Tibial artery (tissue), 4 donors: Measurements from ENCODE around the gene VWF.

Source experiments
- DNase-seq, 2 donors: peaks; one replicate each; pipeline ENCODE4 v3.0.0-alpha.2; 2019
- H3K27ac ChIP-seq, 2 donors: fragments of 200-600 bp; sonication (generic) in 1 of 2; 1 replicate in 1 of 2; 2 replicates in 1 of 2; pipeline ENCODE4 v1.5.1; 2018 to 2019; ENCODE audit warnings: mild to moderate bottlenecking in 1 of 2
- H3K27me3 ChIP-seq, 2 donors: fragments of 200-600 bp; sonication (generic) in 1 of 2; one replicate each; pipeline versions ENCODE4 v1.5.1 to v1.6.0; 2016 to 2019
- H3K36me3 ChIP-seq, 3 donors: fragments of 200-600 bp; sonication (generic) in 2 of 3; one replicate each; pipeline ENCODE4 v1.5.1; 2016 to 2019; ENCODE audit warnings: mild to moderate bottlenecking in 2 of 3
- H3K4me1 ChIP-seq, 4 donors: fragments of 200-600 bp; sonication (generic) in 2 of 4; 1 replicate in 3 of 4; 2 replicates in 1 of 4; pipeline ENCODE4 v1.5.1; 2016 to 2019
- H3K4me3 ChIP-seq, 2 donors: fragments of 200-600 bp; sonication (generic) in 1 of 2; 1 replicate in 1 of 2; 2 replicates in 1 of 2; pipeline ENCODE4 v1.5.1; 2018 to 2019; ENCODE audit warnings: mild to moderate bottlenecking in 2 of 2
- H3K9me3 ChIP-seq, 3 donors: fragments of 200-600 bp; sonication (generic) in 1 of 3; one replicate each; pipeline ENCODE4 v1.5.1; 2016 to 2019
- intact Hi-C: fragments of 100-400 bp; cut with DNase I; formaldehyde crosslinking; loops from one replicate; pipeline ENCODE4 v1.15.0; 2023; ENCODE audit warnings: low total_unique reads
- TF ChIP-seq, protein P1 (sequence below), 2 experiments: fragments of 200-600 bp in 1 of 2; fragments of 450-650 bp in 1 of 2; IDR thresholded peaks; one replicate each; pipeline ENCODE4 v1.5.1; 2017 to 2019; ENCODE audit warnings: antibody characterized with exemption in 2 of 2, mild to moderate bottlenecking in 1 of 2, moderate library complexity in 1 of 2

The VWF gene

DNA sequence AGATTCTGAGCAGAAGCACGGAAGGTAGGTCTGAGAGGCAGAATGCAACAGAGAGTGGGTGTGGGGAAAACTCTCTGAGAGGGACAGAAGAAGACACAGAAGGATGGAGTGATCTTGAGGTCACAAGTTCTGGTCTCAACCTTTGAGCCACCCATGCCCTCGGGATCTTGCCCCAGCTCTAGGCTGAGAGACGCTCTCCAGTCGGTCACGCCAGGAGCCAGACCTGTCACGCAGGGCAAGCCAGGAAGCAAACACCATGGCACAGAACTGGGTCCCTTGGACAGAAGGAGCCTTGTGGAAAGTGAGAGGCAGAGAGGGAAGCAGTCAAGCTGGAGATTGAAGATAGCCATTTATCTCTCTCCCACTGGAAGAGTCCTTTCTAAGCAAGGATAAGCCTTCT lies 79.0 kb downstream of the VWF start:
- no peaks in the 10 kb centered on the region for H3K36me3 ChIP-seq
- TF ChIP-seq, protein P1, sequence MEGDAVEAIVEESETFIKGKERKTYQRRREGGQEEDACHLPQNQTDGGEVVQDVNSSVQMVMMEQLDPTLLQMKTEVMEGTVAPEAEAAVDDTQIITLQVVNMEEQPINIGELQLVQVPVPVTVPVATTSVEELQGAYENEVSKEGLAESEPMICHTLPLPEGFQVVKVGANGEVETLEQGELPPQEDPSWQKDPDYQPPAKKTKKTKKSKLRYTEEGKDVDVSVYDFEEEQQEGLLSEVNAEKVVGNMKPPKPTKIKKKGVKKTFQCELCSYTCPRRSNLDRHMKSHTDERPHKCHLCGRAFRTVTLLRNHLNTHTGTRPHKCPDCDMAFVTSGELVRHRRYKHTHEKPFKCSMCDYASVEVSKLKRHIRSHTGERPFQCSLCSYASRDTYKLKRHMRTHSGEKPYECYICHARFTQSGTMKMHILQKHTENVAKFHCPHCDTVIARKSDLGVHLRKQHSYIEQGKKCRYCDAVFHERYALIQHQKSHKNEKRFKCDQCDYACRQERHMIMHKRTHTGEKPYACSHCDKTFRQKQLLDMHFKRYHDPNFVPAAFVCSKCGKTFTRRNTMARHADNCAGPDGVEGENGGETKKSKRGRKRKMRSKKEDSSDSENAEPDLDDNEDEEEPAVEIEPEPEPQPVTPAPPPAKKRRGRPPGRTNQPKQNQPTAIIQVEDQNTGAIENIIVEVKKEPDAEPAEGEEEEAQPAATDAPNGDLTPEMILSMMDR (IDR thresholded peaks at IDR 0.05), result no peak
- H3K27ac ChIP-seq, result no peak overlapping the region
- H3K4me1 ChIP-seq, result peaks cover 0 to 18% (median 10%) of the 10 kb centered on the region in 4 donors
- intact Hi-C loops, result no loop called here
- H3K27me3 ChIP-seq, result no peaks in the 10 kb centered on the region
- DNase-seq, result no peak
- no peak overlapping the region for H3K4me3 ChIP-seq
- H3K9me3 ChIP-seq, result no peaks in the 10 kb centered on the region

DNA sequence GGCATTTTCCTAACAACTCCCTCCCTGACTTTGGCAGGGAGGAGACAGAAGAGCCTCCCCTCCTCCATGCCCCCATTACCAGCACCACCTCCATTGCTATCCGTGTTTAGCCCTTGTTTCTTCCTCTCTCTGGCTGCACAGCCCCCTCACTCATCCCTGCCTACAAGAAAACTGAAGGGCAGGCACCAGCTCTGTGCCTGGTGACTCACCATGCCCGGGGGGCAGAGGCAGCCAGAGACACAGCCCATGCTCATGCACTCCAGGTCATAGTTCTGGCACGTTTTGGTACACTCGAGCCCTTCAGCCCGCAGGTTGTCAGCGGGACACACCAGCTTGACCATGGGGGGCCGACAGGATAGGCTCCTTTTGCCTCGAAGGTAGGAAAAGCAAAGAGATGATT lies 80.4 kb downstream of the VWF start:
- no peaks in the 10 kb centered on the region for H3K27me3 ChIP-seq
- TF ChIP-seq, protein P1 (IDR thresholded peaks at IDR 0.05), result no peak
- no peaks in the 10 kb centered on the region for H3K36me3 ChIP-seq
- no peak overlapping the region for H3K27ac ChIP-seq
- intact Hi-C loops, result no loop called here
- no peak overlapping the region for H3K4me3 ChIP-seq
- DNase-seq, result no peak
- peaks cover 0 to 4% (median 1%) of the 10 kb centered on the region in 4 donors for H3K4me1 ChIP-seq
- H3K9me3 ChIP-seq, result no peaks in the 10 kb centered on the region

DNA sequence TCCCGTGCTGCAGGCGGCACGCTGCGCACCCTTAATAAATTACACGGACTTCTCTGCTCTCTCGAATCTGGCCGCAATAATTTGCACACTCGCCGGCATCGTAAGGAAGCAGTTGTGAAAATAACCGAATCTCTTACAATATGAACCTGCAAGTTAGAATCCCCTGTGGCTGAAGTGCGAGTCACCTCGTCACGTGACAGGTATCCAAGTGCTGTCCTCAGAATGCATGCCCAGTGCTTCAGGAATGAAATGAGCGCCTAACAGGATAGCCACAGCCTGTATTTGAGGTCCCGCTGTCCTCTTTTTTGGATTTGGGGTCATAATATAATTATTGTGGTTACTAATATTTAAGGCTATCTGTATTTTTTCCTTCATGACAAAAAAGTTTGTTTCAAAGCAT lies 82.0 kb downstream of the VWF start:
- no peaks in the 10 kb centered on the region for H3K27me3 ChIP-seq
- H3K4me3 ChIP-seq, result no peak overlapping the region
- no peak overlapping the region for H3K27ac ChIP-seq
- intact Hi-C loops, result no loop called here
- no peak for DNase-seq
- H3K4me1 ChIP-seq, result no peaks in the 10 kb centered on the region
- H3K9me3 ChIP-seq, result no peaks in the 10 kb centered on the region
- TF ChIP-seq, protein P1 (IDR thresholded peaks at IDR 0.05), result no peak
- H3K36me3 ChIP-seq, result no peaks in the 10 kb centered on the region

DNA sequence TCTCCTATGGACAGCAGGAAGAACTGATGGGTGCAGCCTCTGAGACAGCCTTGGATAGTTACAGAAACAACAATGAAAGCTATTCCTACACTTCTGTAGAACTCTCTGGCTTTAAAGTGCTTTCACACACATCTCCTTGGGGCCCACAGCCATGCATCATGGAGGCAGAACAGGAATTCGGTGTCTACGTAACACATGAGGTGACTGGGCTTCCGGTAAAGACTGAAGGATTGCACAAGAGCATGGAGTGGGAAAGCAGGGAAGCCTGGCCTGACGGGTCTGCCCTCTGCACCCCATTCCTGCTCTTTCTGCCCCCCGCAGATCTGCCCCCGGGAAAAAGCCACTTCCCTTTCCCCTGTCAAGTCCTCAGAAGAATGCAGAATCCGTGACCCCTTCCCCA lies 82.6 kb downstream of the VWF start:
- intact Hi-C loops, result no loop called here
- no peaks in the 10 kb centered on the region for H3K36me3 ChIP-seq
- no peaks in the 10 kb centered on the region for H3K4me1 ChIP-seq
- TF ChIP-seq, protein P1 (IDR thresholded peaks at IDR 0.05), result no peak
- DNase-seq, result no peak
- no peak overlapping the region for H3K27ac ChIP-seq
- no peaks in the 10 kb centered on the region for H3K27me3 ChIP-seq
- no peaks in the 10 kb centered on the region for H3K9me3 ChIP-seq
- no peak overlapping the region for H3K4me3 ChIP-seq

DNA sequence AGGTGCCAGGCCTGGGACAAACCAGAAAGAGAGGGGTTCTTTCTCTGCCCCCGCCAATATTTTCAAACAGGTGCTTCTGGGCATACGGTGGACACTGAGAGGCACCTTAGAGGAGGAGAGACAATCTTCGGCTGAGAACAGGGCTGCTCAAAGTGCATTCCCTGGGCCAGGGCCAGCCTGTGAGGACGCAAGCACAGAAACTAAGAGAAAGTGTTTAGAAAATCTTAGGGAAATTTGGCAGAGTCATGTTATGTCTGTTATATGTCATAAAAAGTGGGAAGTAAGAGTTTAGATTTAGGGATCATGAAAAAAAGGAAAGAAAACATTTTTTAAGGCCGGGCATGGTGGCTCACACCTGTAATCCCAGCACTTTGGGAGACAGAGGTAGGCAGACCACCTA lies 83.7 kb downstream of the VWF start:
- intact Hi-C loops, result no loop called here
- H3K4me1 ChIP-seq, result no peaks in the 10 kb centered on the region
- H3K4me3 ChIP-seq, result no peak overlapping the region
- H3K27me3 ChIP-seq, result no peaks in the 10 kb centered on the region
- no peaks in the 10 kb centered on the region for H3K9me3 ChIP-seq
- H3K27ac ChIP-seq, result no peak overlapping the region
- DNase-seq, result no peak
- TF ChIP-seq, protein P1 (IDR thresholded peaks at IDR 0.05), result no peak
- H3K36me3 ChIP-seq, result no peaks in the 10 kb centered on the region
